Measurements from ENCODE around the gene BTBD9. TPM values are rescaled to one million over a fixed set of nuclear protein-coding genes. Genes with fewer than 3 reads are reported as not detected.

BTBD9 gene
- polyA plus RNA-seq, 1 donor (not counting 4 experiments of a cell fraction or from before 2014, with no cell fraction given), result 6.8 TPM

- dilution Hi-C loops (cut with MboI; ENCODE audit: extremely low pct_ligation_motif_present, low sequenced_read_pairs), result no loop called here
- H3K4me2 ChIP-seq (ENCODE audit: control insufficient read depth, extremely low read depth, insufficient read depth, low read depth, low read length), result no peak overlapping the region
- FAIRE-seq, result no peak
- no peak for DNase-seq (ENCODE audit: low read depth, low spot score)
- H3K4me3 ChIP-seq (ENCODE audit: control insufficient read depth in 2 of 3, extremely low read depth in 1 of 3, insufficient read depth in 2 of 3, low read depth in 1 of 3, low read length in 3 of 3), result no peak overlapping the region
- H3K9me1 ChIP-seq (ENCODE audit: control insufficient read depth, extremely low read depth, insufficient read depth, low read length), result no peaks in the 10 kb centered on the region
- no peaks in the 10 kb centered on the region for H3K36me3 ChIP-seq (ENCODE audit: control insufficient read depth in 2 of 2, extremely low read depth in 1 of 2, insufficient read depth in 2 of 2, low read length in 2 of 2)
- H3K79me2 ChIP-seq (ENCODE audit: control insufficient read depth, insufficient read depth, low read length), result no peaks in the 10 kb centered on the region
- no peaks in the 10 kb centered on the region for H3K4me1 ChIP-seq (ENCODE audit: control insufficient read depth, extremely low read depth, insufficient read depth, low read length)
- no peak overlapping the region for H3K9ac ChIP-seq (ENCODE audit: control insufficient read depth, extremely low read depth, insufficient read depth, low read length)
- no peaks in the 10 kb centered on the region for H3K9me3 ChIP-seq (ENCODE audit: control insufficient read depth, low read depth, low read length)
- H3K27me3 ChIP-seq (ENCODE audit: control insufficient read depth, extremely low read depth, insufficient read depth, low read length), result no peaks in the 10 kb centered on the region
- H2AFZ ChIP-seq (ENCODE audit: control insufficient read depth, low read length), result no peak overlapping the region
- no peak for TF ChIP-seq EZH2 (IDR thresholded peaks at IDR 0.05; ENCODE audit: low read length)
- no peak for TF ChIP-seq CTCF (optimal IDR thresholded peaks at IDR 0.05 in 1 of 3, IDR thresholded peaks at IDR 0.05 in 1 of 3, conservative IDR thresholded peaks at IDR 0.05 in 1 of 3; ENCODE audit: extremely low read depth in 1 of 3, insufficient read depth in 2 of 3, low read length in 3 of 3)
- H4K20me1 ChIP-seq (ENCODE audit: control insufficient read depth, extremely low read depth, insufficient read depth, low read length), result no peaks in the 10 kb centered on the region
- no peak overlapping the region for H3K27ac ChIP-seq (ENCODE audit: control insufficient read depth, insufficient read depth, low read length)
Observed at GRCh38 chr6:38533064-38533463, 106.7 kb downstream of the BTBD9 start.

- Histone ChIP-seq H3K4me3 (ENCODE audit: control insufficient read depth in 2 of 3, extremely low read depth in 1 of 3, insufficient read depth in 2 of 3, low read depth in 1 of 3, low read length in 3 of 3) (no peak overlapping the region), H3K4me2 (ENCODE audit: control insufficient read depth, extremely low read depth, insufficient read depth, low read depth, low read length) (no peak overlapping the region), H3K27me3 (ENCODE audit: control insufficient read depth, extremely low read depth, insufficient read depth, low read length) (no peaks in the 10 kb centered on the region), H3K27ac (ENCODE audit: control insufficient read depth, insufficient read depth, low read length) (no peak overlapping the region), H3K9ac (ENCODE audit: control insufficient read depth, extremely low read depth, insufficient read depth, low read length) (no peak overlapping the region), H3K4me1 (ENCODE audit: control insufficient read depth, extremely low read depth, insufficient read depth, low read length) (no peaks in the 10 kb centered on the region), H4K20me1 (ENCODE audit: control insufficient read depth, extremely low read depth, insufficient read depth, low read length) (no peaks in the 10 kb centered on the region), H3K36me3 (ENCODE audit: control insufficient read depth in 2 of 2, extremely low read depth in 1 of 2, insufficient read depth in 2 of 2, low read length in 2 of 2) (no peaks in the 10 kb centered on the region), H3K9me3 (ENCODE audit: control insufficient read depth, low read depth, low read length) (no peaks in the 10 kb centered on the region), H3K79me2 (ENCODE audit: control insufficient read depth, insufficient read depth, low read length) (no peaks in the 10 kb centered on the region), H2AFZ (ENCODE audit: control insufficient read depth, low read length) (no peak overlapping the region), H3K9me1 (ENCODE audit: control insufficient read depth, extremely low read depth, insufficient read depth, low read length) (no peaks in the 10 kb centered on the region)
- no peak for FAIRE-seq
- TF ChIP-seq EZH2 (IDR thresholded peaks at IDR 0.05; ENCODE audit: low read length), result no peak
- TF ChIP-seq CTCF (optimal IDR thresholded peaks at IDR 0.05 in 1 of 3, IDR thresholded peaks at IDR 0.05 in 1 of 3, conservative IDR thresholded peaks at IDR 0.05 in 1 of 3; ENCODE audit: extremely low read depth in 1 of 3, insufficient read depth in 2 of 3, low read length in 3 of 3), result no peak
- dilution Hi-C loops (cut with MboI; ENCODE audit: extremely low pct_ligation_motif_present, low sequenced_read_pairs), result no loop called here
- DNase-seq (ENCODE audit: low read depth, low spot score), result no peak
Observed at GRCh38 chr6:38531134-38531533, 108.6 kb downstream of the BTBD9 start.
